Measurements from ENCODE around the gene NRIP2. TPM values are rescaled to one million over a fixed set of nuclear protein-coding genes. Genes with fewer than 3 reads are reported as not detected.

Gene NRIP2
- total and polyA plus RNA-seq, 2 experiments from 2014 or later, result 0.66 TPM; not detected in 1

DNA sequence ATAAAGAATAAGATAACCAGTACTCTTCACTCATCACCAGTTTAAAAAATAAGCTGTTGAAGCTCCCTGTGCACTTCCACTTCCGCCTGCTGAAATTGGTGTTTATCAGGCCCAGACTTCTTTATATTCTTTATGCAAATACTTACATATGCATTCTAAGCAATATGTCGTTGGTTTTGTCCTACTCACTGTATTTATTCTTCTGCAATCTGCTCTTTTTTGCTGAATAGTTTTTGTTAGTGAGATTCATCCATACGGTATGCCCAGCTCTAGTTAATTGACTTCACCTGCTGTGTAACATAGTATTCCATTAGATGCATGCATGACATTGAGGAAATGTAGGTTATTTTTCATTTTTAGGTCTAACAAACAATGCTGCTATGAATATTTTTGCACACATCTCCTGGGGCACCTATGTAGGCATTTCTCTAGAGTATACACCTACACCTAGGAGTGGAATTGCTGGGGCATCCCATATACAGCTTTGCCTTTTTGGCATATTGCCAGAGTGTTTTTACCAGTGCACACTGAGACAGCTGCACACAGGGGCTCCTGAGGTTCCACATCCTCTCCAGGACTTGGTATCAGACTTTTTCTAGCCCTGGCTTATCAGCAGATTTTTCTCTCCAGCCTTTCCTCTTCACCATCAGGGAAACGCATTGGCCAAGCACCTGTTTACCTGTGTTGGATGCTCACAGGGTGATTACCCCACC is 1.0 kb upstream of the NRIP2 start (continued):
- TF ChIP-seq ETS1 (IDR thresholded peaks at IDR 0.05) (no peak), ZNF114 (CRISPR knock-in tag; IDR thresholded peaks at IDR 0.05) (no peak), STAT1 (IDR thresholded peaks at IDR 0.05; ENCODE audit: unreplicated experiment) (no peak), POLR2AphosphoS5 (IDR thresholded peaks at IDR 0.05; ENCODE audit: low read depth) (no peak), CREB1 (CRISPR knock-in tag; IDR thresholded peaks at IDR 0.05; ENCODE audit: low read depth) (no peak), NANOG (IDR thresholded peaks at IDR 0.05; ENCODE audit: borderline replicate concordance) (no peak), JUNB (IDR thresholded peaks at IDR 0.05; ENCODE audit: unreplicated experiment) (no peak)
- TF ChIP-seq, protein P1, sequence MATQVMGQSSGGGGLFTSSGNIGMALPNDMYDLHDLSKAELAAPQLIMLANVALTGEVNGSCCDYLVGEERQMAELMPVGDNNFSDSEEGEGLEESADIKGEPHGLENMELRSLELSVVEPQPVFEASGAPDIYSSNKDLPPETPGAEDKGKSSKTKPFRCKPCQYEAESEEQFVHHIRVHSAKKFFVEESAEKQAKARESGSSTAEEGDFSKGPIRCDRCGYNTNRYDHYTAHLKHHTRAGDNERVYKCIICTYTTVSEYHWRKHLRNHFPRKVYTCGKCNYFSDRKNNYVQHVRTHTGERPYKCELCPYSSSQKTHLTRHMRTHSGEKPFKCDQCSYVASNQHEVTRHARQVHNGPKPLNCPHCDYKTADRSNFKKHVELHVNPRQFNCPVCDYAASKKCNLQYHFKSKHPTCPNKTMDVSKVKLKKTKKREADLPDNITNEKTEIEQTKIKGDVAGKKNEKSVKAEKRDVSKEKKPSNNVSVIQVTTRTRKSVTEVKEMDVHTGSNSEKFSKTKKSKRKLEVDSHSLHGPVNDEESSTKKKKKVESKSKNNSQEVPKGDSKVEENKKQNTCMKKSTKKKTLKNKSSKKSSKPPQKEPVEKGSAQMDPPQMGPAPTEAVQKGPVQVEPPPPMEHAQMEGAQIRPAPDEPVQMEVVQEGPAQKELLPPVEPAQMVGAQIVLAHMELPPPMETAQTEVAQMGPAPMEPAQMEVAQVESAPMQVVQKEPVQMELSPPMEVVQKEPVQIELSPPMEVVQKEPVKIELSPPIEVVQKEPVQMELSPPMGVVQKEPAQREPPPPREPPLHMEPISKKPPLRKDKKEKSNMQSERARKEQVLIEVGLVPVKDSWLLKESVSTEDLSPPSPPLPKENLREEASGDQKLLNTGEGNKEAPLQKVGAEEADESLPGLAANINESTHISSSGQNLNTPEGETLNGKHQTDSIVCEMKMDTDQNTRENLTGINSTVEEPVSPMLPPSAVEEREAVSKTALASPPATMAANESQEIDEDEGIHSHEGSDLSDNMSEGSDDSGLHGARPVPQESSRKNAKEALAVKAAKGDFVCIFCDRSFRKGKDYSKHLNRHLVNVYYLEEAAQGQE (IDR thresholded peaks at IDR 0.05; ENCODE audit: unreplicated experiment), result no peak

DNA sequence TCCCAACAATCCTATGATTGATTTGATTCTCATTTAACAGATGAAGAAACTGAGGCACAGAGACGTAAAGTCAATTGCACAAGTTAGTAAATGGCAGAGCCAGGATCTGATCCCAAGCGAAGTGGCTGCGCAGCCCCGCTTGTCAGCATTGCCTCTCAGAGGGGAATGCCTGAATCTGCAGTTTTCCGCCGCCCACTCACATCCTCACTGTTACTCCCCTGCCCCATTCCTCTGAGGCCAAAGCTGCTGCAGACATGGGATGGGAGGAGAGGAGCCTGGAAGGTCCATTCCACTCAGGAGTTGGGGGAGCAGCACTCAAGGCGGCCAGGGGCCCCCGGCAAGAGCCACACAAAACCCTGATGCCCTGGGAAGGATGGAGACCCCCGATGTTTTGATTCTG is 1.0 kb downstream of the NRIP2 start:
- H3F3A ChIP-seq (replicated peaks; ENCODE audit: low read depth), result 0 out of 2 replicates have a peak, but pooled peaks cover 3% of the 10 kb centered on the region
- Mint-ChIP-seq H3K27ac (no peak overlapping the region), H3K4me1 (peaks cover 19% of the 10 kb centered on the region), H3K9me3 (no peaks in the 10 kb centered on the region), H3K27me3 (ENCODE audit: insufficient read depth, low read depth, poor library complexity) (peaks cover 11% of the 10 kb centered on the region), H3K4me3 (no peak overlapping the region), H3K36me3 (ENCODE audit: low read depth) (peaks cover 10% of the 10 kb centered on the region)
- H3K36me3 ChIP-seq (ENCODE audit: insufficient read depth), result no peaks in the 10 kb centered on the region
- H3K27ac ChIP-seq (ENCODE audit: low read depth), result no peak overlapping the region
- no peaks in the 10 kb centered on the region for H3K27me3 ChIP-seq (ENCODE audit: insufficient read depth)
- H3K9me2 ChIP-seq (ENCODE audit: insufficient read depth), result no peaks in the 10 kb centered on the region
- no peak for DNase-seq (ENCODE audit: low spot score)
- H4K20me1 ChIP-seq (replicated peaks; ENCODE audit: insufficient read depth), result peaks cover 5% of the 10 kb centered on the region; the same call in 1 of the 2 replicates
- H3K4me1 ChIP-seq (ENCODE audit: insufficient read depth), result peaks cover 12% of the 10 kb centered on the region; the same call in 1 of the 2 replicates
- no peaks in the 10 kb centered on the region for H3K79me2 ChIP-seq (replicated peaks; ENCODE audit: insufficient read depth)
- H3K4me2 ChIP-seq, result no peak overlapping the region
- peak; percentile 28 for ATAC-seq
- no peak overlapping the region for H3K4me3 ChIP-seq
- no peak for TF ChIP-seq POLR2AphosphoS5 (IDR thresholded peaks at IDR 0.05; ENCODE audit: low read depth)
- TF ChIP-seq ZNF331 (CRISPR knock-in tag; IDR thresholded peaks at IDR 0.05; ENCODE audit: low read depth), result no peak
- no peak for TF ChIP-seq NANOG (IDR thresholded peaks at IDR 0.05; ENCODE audit: borderline replicate concordance)
- no peak for TF ChIP-seq ZNF114 (CRISPR knock-in tag; IDR thresholded peaks at IDR 0.05)
- TF ChIP-seq, protein P1 (IDR thresholded peaks at IDR 0.05; ENCODE audit: unreplicated experiment), result no peak
- no peak for TF ChIP-seq EZH2 (IDR thresholded peaks at IDR 0.05; ENCODE audit: low read depth, unreplicated experiment)
- TF ChIP-seq ETS1 (IDR thresholded peaks at IDR 0.05), result no peak
- no peak for TF ChIP-seq CREB1 (CRISPR knock-in tag; IDR thresholded peaks at IDR 0.05; ENCODE audit: low read depth)
- TF ChIP-seq STAT1 (IDR thresholded peaks at IDR 0.05; ENCODE audit: unreplicated experiment), result no peak
- TF ChIP-seq, protein P2, sequence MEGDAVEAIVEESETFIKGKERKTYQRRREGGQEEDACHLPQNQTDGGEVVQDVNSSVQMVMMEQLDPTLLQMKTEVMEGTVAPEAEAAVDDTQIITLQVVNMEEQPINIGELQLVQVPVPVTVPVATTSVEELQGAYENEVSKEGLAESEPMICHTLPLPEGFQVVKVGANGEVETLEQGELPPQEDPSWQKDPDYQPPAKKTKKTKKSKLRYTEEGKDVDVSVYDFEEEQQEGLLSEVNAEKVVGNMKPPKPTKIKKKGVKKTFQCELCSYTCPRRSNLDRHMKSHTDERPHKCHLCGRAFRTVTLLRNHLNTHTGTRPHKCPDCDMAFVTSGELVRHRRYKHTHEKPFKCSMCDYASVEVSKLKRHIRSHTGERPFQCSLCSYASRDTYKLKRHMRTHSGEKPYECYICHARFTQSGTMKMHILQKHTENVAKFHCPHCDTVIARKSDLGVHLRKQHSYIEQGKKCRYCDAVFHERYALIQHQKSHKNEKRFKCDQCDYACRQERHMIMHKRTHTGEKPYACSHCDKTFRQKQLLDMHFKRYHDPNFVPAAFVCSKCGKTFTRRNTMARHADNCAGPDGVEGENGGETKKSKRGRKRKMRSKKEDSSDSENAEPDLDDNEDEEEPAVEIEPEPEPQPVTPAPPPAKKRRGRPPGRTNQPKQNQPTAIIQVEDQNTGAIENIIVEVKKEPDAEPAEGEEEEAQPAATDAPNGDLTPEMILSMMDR (conservative IDR thresholded peaks at IDR 0.05; ENCODE audit: low read depth in 2 of 2), result no peak
- no peak overlapping the region for H2AFZ ChIP-seq

Measured in GM23338 (cell line).